H9 (cell line): ENCODE data around the gene UTF1. TPM values are rescaled to one million over a fixed set of nuclear protein-coding genes. Genes with fewer than 3 reads are reported as not detected.

Experiments
- DNase-seq: peaks from one replicate; pipeline ENCODE4 v3.0.0-alpha.2; 2017
- H2AFZ ChIP-seq: one replicate; pipeline ENCODE4 v1.6.1; 2013; ENCODE audit warnings: mild to moderate bottlenecking, low read length, control low read depth, moderate library complexity
- H2AK5ac ChIP-seq: 2 replicates; pipeline ENCODE4 v1.6.1; 2013; ENCODE audit warnings: low read length, control low read depth, mixed read lengths; ENCODE audit not compliant: insufficient read length
- H2BK120ac ChIP-seq: one replicate; pipeline ENCODE4 v1.6.1; 2013; ENCODE audit warnings: low read depth, mild to moderate bottlenecking, low read length, control low read depth, inconsistent platforms; ENCODE audit not compliant: poor library complexity, severe bottlenecking
- H2BK12ac ChIP-seq: 2 replicates; pipeline ENCODE4 v1.6.1; 2013; ENCODE audit warnings: low read length, control low read depth, mixed read lengths, low read depth; ENCODE audit not compliant: insufficient read length
- H2BK15ac ChIP-seq: 2 replicates; pipeline ENCODE4 v1.6.1; 2013; ENCODE audit warnings: low read depth, low read length, control low read depth
- H2BK20ac ChIP-seq: one replicate; pipeline ENCODE4 v1.6.1; 2013; ENCODE audit warnings: low read depth, mild to moderate bottlenecking, low read length, control low read depth, inconsistent platforms; ENCODE audit not compliant: poor library complexity, severe bottlenecking
- H2BK5ac ChIP-seq: 2 replicates; pipeline ENCODE4 v1.6.1; 2013; ENCODE audit warnings: low read length, control low read depth, mixed read lengths; ENCODE audit not compliant: insufficient read length
- H3K14ac ChIP-seq: 2 replicates; pipeline ENCODE4 v1.6.1; 2013; ENCODE audit warnings: low read length, control low read depth; ENCODE audit not compliant: insufficient read depth
- H3K18ac ChIP-seq: 2 replicates; pipeline ENCODE4 v1.6.1; 2013; ENCODE audit warnings: low read depth, mild to moderate bottlenecking, mixed read lengths, low read length, control low read depth; ENCODE audit not compliant: insufficient read length
- H3K23ac ChIP-seq: 2 replicates; pipeline ENCODE4 v1.6.1; 2013; ENCODE audit warnings: low read length, control low read depth, mixed read lengths, low read depth; ENCODE audit not compliant: insufficient read length
- H3K23me2 ChIP-seq: 2 replicates; pipeline ENCODE4 v1.6.1; 2013; ENCODE audit warnings: low read depth, mild to moderate bottlenecking, mixed read lengths, low read length, control low read depth; ENCODE audit not compliant: insufficient read length, poor library complexity, severe bottlenecking
- H3K27ac ChIP-seq: 2 replicates; pipeline ENCODE4 v1.5.1; 2013; ENCODE audit warnings: low read length, control low read depth, mixed read lengths, low read depth; ENCODE audit not compliant: insufficient read length
- H3K27me3 ChIP-seq: 2 replicates; pipeline ENCODE4 v1.6.1; 2013; ENCODE audit warnings: low read length, control low read depth, inconsistent platforms; ENCODE audit not compliant: insufficient read depth
- H3K4ac ChIP-seq: 2 replicates; pipeline ENCODE4 v1.6.1; 2013; ENCODE audit warnings: low read depth, mild to moderate bottlenecking, control low read depth, inconsistent platforms, low read length, moderate library complexity
- H3K4me1 ChIP-seq: 2 replicates; pipeline ENCODE4 v1.6.1; 2013; ENCODE audit warnings: low read length, control low read depth, inconsistent platforms; ENCODE audit not compliant: insufficient read depth
- H3K4me2 ChIP-seq: 2 replicates; pipeline ENCODE4 v1.6.1; 2013; ENCODE audit warnings: low read length, control low read depth, mixed read lengths; ENCODE audit not compliant: insufficient read length, insufficient read depth
- H3K56ac ChIP-seq: 2 replicates; pipeline ENCODE4 v1.6.1; 2013; ENCODE audit warnings: low read depth, mild to moderate bottlenecking, mixed read lengths, low read length, control low read depth; ENCODE audit not compliant: insufficient read length
- H3K79me1 ChIP-seq: 2 replicates; pipeline ENCODE4 v1.6.1; 2013; ENCODE audit warnings: low read depth, mild to moderate bottlenecking, moderate library complexity, low read length, control low read depth, inconsistent platforms; ENCODE audit not compliant: insufficient read depth, poor library complexity, severe bottlenecking
- H3K79me2 ChIP-seq: 2 replicates; pipeline ENCODE4 v1.6.1; 2013; ENCODE audit warnings: low read length, control low read depth, inconsistent platforms; ENCODE audit not compliant: insufficient read depth
- H3K9ac ChIP-seq: 2 replicates; pipeline ENCODE4 v1.6.1; 2013; ENCODE audit warnings: low read length, control low read depth, mixed read lengths; ENCODE audit not compliant: insufficient read length; ENCODE audit errors: extremely low read depth
- H3K9me3 ChIP-seq: one replicate; pipeline ENCODE4 v1.6.1; 2013; ENCODE audit warnings: low read depth, low read length, inconsistent platforms; ENCODE audit not compliant: control insufficient read depth
- H3T11ph ChIP-seq: one replicate; pipeline ENCODE4 v1.6.1; 2013; ENCODE audit warnings: mild to moderate bottlenecking, low read length, control low read depth, inconsistent platforms
- H4K20me1 ChIP-seq: one replicate; pipeline ENCODE4 v1.6.1; 2013; ENCODE audit not compliant: control insufficient read depth, insufficient read length, insufficient read depth
- H4K5ac ChIP-seq: 2 replicates; pipeline ENCODE4 v1.6.1; 2013; ENCODE audit warnings: low read depth, mild to moderate bottlenecking, mixed read lengths, low read length, control low read depth; ENCODE audit not compliant: insufficient read length
- H4K8ac ChIP-seq: replicated peaks from 2 replicates; pipeline ENCODE4 v1.6.1; 2013; ENCODE audit warnings: low read length, control low read depth, mixed read lengths, low read depth; ENCODE audit not compliant: insufficient read length
- H4K91ac ChIP-seq: 2 replicates; pipeline ENCODE4 v1.6.1; 2013; ENCODE audit warnings: low read depth, mild to moderate bottlenecking, moderate library complexity, mixed read lengths, low read length, control low read depth; ENCODE audit not compliant: insufficient read length
- H3K27ac Mint-ChIP-seq, 3 experiments: 2 replicates in 2 of 3; 3 replicates in 1 of 3; pipeline ENCODE4 v1.8.0; 2020 to 2021; ENCODE audit warnings: mixed read lengths in 3 of 3, mild to moderate bottlenecking in 1 of 3, moderate library complexity in 1 of 3
- H3K27me3 Mint-ChIP-seq: 2 replicates; pipeline ENCODE4 v1.8.0; 2021; ENCODE audit warnings: low read depth, mild to moderate bottlenecking, moderate library complexity, mixed read lengths
- H3K36me3 Mint-ChIP-seq, 3 experiments: 2 replicates in 2 of 3; 3 replicates in 1 of 3; pipeline ENCODE4 v1.8.0; 2020 to 2021; ENCODE audit warnings: low read depth in 3 of 3, mixed read lengths in 3 of 3; ENCODE audit not compliant: insufficient read depth in 1 of 3
- H3K4me1 Mint-ChIP-seq, 2 experiments: 2 replicates each; pipeline ENCODE4 v1.8.0; 2020; ENCODE audit warnings: mixed read lengths in 2 of 2
- H3K4me3 Mint-ChIP-seq, 2 experiments: 2 replicates in 1 of 2; 3 replicates in 1 of 2; pipeline ENCODE4 v1.8.0; 2020 to 2021; ENCODE audit warnings: mild to moderate bottlenecking in 2 of 2, mixed read lengths in 2 of 2, moderate library complexity in 1 of 2
- H3K9me3 Mint-ChIP-seq, 2 experiments: 2 replicates in 1 of 2; 3 replicates in 1 of 2; pipeline ENCODE4 v1.8.0; 2020; ENCODE audit warnings: mild to moderate bottlenecking in 2 of 2, mixed read lengths in 2 of 2, moderate library complexity in 1 of 2
- CTCF ChIP-seq: fragments of 200-600 bp; sonication (generic); conservative IDR thresholded peaks from 3 replicates; pipeline ENCODE4 v1.8.0; 2021; ENCODE audit warnings: antibody characterized with exemption, mild to moderate bottlenecking
- WGBS: extraction: QIAGEN DNeasy Blood & Tissue Kit; methylation state at CpG from one replicate; pipeline ENCODE4 v1.1.7; 2013; ENCODE audit warnings: missing lambda C conversion rate, low lambda C conversion rate, mixed read lengths; ENCODE audit not compliant: insufficient read length; ENCODE audit errors: extremely low coverage; 5-methylcytosine and 5-hydroxymethylcytosine counted together
- total RNA-seq: library from RNA; stranded (reverse); gene quantifications from 2 replicates; pipeline ENCODE4 v1.2.1, GENCODE V29; 2021

UTF1 gene
- total RNA-seq, 1 experiment from 2014 or later: 31.5 TPM

GRCh38 chr10:133268532-133268931, 38.5 kb downstream of the UTF1 start:
- no peak for TF ChIP-seq CTCF
- Mint-ChIP-seq H3K4me1 (peaks cover 0 to 4% of the 10 kb centered on the region in 2 experiments; a peak in 1 of 4 replicates), H3K9me3 (no peaks in the 10 kb centered on the region), H3K27ac (no peak overlapping the region), H3K4me3 (no peak overlapping the region), H3K36me3 (no peaks in the 10 kb centered on the region), H3K27me3 (peaks cover 8% of the 10 kb centered on the region)
- no peak overlapping the region for H3K9ac ChIP-seq
- no peak overlapping the region for H4K5ac ChIP-seq
- no peak overlapping the region for H2AK5ac ChIP-seq
- no peaks in the 10 kb centered on the region for H3K79me2 ChIP-seq
- no peak overlapping the region for H2BK120ac ChIP-seq
- no peak overlapping the region for H3K4me2 ChIP-seq
- no peaks in the 10 kb centered on the region for H3K27me3 ChIP-seq
- H2BK12ac ChIP-seq: no peak overlapping the region
- H3K23ac ChIP-seq: no peak overlapping the region
- H4K8ac ChIP-seq: no peak overlapping the region
- no peak overlapping the region for H2BK5ac ChIP-seq
- H3K4me1 ChIP-seq: no peaks in the 10 kb centered on the region
- WGBS: no CpG with 5 or more reads among the region's 22 CpGs
- H3K14ac ChIP-seq: no peak overlapping the region
- no peaks in the 10 kb centered on the region for H3K23me2 ChIP-seq
- H3T11ph ChIP-seq: no peak overlapping the region
- H2BK15ac ChIP-seq: no peak overlapping the region
- H4K20me1 ChIP-seq: no peaks in the 10 kb centered on the region
- no peak overlapping the region for H3K18ac ChIP-seq
- no peak overlapping the region for H2BK20ac ChIP-seq
- no peak overlapping the region for H3K56ac ChIP-seq
- no peak overlapping the region for H3K27ac ChIP-seq
- no peak overlapping the region for H3K4ac ChIP-seq
- H2AFZ ChIP-seq: no peak overlapping the region
- no peaks in the 10 kb centered on the region for H3K79me1 ChIP-seq
- no peak for DNase-seq
- H3K9me3 ChIP-seq: no peaks in the 10 kb centered on the region
- no peak overlapping the region for H4K91ac ChIP-seq
